NCI-H524 treated with DMSO at 0.1 percent for 48 hours (cell line): ENCODE results near the gene BTBD9.

ENCODE experiments used
- DNase-seq: peaks from one replicate; lab custom pipeline; 2025; lab: John Stamatoyannopoulos, UW

Gene BTBD9

DNA sequence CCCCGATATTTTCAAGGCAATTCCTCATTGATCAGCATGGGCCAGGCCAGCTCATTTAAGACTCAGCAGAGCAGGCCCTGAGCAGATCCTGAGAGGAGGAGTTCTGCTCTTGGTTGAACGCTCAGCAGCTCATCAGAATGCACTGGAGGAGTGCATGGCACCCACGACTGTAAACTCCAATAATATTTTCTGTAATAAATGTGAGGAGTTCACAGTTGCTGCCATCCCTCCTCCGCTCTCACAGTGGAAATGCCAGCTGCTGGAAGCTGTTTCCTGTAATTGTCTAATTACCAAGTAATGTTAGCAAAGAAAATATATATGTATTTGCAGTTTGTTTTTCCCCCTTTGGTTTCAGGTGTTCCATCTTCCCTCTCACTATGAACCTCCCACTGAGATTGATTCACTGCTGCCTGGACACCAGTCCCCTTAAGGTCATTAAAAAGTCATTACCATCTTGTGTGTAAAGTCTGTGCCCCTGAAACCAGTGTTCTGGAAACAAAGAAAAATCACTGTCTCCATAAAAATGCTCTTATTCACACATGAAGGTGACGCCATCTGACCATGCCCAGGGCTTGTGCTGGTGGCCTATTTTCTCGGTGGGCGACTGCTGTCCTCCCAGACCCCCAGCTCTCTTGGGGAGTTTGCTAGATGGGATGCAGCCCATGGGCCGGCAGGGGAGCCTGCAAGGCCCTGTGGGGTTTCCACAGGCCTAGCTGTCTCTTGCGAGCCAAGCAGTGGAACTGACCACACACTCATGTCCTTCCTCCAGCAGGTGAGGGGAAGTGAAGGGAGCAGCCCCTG lies 446.0 kb downstream of the BTBD9 start:
- DNase-seq: no peak

DNA sequence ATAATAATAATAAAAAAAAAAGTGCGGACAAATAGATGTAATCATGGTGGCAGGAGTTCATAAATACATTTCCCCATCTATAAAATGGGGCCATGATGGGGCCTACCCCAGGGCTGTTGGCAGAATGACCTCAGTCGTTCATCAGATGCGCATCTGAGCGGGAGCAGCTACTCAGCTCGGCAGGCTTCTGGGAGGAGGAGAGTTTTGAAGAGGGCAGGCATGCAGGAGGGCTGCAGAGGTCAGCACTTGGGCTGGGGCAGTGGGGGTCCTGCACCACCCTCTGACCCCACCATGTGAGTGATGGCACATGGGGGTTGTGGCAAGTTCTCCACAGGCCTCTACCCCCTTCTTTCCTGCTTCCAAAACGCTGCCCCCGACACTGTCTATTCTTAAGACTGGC lies 446.7 kb downstream of the BTBD9 start:
- no peak for DNase-seq

DNA sequence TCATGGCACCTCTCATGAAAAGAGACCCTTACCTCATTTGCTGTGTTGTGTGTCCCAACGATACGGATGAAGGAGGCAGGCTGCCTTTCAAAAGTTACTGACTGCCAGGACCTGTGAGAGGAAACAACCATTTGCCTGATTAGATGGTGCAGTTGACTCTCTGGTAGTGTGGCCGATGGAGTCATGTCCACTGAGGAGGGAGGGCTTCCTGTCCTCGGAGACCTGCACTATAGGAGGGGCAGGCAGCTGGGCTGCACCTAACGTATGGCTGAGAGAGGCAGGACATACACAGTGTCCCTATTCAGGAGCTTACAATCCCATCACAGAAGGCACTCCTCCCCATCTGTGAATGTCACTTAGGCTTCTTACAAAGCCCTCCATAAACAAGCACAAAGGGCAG lies 447.2 kb downstream of the BTBD9 start:
- DNase-seq: peak; percentile 54

DNA sequence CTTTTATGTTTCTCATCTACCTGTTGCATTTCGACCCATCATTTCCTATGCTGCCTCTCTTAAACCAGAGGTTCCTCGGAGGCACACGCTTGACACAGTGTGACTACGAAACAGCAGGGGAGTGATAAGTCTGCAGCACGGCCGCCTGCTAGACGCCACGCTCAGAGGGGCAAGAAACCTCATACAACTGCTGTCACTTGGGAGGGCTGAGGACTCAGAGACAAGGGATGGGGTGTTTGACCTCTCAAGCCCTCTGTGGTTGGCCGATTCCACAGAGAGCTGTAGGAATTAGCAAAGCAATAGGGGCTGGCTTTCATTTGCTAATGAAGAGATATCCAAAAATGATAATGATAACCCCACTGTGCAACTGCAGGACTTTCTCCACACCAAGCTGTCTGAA lies 447.7 kb downstream of the BTBD9 start:
- DNase-seq: no peak

DNA sequence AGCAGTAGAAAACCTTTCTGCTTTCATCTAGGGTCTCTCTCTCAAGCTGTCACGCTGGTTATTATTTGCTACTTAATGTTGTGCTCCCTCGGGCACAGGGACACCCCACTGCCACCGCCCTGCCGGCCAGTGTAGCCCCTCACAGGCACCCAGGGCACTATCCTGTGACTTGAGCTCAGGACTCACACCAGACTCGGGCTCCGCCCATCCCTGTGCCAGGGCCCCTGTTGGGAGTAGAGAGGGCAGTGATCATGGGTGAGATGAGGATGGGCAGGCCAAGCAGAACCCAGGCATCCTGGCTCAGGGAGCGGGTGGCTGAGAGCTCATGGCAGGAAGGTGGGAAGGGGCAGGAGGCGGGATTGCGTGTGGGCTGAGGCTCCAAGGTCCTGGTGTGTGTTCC lies 448.3 kb downstream of the BTBD9 start:
- DNase-seq: no peak

DNA sequence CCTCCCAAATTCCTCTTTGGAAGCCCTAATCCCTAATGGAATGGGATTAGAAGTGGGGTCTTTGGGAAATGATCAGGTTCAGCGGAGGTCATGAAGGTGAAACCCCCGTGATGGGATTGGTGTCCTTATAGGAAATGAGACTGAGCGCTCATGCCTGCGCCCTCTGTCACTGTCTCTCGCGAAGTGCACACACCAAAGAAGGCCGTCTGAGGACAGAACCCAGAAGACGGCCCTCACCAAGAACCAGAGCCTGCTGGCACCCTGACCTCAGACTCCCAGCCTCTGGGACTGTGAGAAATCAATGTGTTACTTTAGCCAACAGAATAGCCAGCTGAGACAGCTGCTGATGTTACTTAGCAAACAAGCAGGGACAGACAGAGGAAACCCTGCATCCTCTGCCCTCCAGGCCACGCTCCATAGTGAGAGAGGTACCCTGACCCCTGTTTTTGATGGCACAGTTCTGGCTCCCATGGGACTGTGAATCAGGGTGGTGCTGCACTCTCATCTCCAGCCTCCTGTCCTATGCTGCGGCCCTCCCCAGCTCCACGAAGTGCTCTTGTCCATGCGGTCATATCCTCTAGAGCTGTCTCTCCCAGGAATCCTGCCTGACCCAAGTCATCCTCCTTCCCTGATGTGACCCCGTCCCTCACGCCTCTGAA lies 450.9 kb downstream of the BTBD9 start:
- DNase-seq: no peak

DNA sequence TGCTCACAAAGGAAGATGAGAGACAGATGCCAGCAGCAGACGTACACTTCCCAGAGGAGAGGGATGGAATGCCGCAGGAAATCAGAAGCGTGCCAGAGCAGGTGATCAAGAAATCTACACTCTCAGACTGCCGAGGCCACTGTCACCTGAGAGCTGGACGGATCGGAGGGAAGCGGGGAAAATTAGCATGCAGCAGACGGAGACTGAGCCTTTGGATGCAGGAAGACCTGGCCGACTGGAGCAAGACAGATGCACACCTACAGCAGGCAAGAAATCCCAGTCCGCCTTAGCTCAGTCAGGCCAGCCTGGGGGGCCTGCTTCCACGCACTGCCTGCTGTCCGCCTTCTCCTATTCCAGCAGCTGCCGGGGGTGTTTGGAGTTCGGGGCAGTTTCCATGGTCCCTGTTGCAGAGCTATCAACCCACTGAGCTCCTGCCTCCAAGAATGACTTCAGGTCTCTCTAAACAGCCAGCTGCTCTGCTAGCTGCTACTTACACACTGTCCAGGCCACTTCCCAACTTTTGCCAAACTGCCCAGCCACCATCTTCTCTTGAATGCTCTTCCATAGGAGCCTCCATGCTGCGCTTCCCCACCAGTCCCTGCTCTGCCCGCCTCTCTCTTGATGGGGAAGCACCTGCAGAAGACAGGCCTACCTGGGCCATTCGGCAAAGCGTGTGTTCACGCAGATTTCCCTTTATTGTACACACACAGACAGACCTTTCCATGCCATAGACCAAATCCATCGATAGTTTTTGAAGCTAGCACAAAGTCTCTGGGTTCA lies 451.7 kb downstream of the BTBD9 start:
- DNase-seq: peak; percentile 38

DNA sequence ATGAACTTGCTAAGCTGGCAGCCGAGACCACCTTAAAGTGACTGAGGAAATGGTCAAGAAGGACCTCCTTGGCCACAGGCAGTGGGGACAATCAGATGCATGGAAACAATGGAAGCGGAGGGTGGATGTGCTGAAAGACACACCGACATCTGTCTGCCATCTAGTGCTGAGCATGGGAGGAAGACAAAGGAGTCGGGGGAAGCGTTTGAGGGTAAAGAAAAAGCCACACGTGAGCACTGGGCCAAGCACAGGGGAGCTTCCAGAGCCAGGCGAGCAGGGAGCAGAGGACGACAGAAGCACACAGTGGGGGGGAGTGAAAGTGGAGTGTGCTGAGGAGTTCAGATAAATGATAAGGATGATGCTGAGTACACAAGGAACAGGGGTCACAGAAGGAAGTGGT lies 452.4 kb downstream of the BTBD9 start:
- DNase-seq: no peak

DNA sequence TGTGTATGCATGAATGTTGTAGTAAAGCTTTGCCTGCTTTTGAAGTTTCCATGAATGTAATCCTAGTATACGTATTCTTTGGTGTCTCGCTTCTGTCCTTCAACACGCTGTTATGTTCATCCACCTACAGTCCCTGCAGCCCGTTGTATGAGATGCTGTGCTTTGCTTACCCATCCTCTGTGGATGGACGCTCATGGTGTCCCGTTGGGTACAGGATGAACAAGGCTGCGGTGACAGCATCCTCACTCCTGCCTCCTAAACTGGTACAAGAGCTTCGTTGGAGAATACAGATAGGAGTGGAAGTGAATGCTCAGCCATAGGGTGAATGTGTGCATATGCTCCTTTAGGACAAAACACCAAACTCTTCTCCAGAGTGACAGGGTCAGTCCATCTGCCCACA lies 454.0 kb downstream of the BTBD9 start:
- DNase-seq: no peak

DNA sequence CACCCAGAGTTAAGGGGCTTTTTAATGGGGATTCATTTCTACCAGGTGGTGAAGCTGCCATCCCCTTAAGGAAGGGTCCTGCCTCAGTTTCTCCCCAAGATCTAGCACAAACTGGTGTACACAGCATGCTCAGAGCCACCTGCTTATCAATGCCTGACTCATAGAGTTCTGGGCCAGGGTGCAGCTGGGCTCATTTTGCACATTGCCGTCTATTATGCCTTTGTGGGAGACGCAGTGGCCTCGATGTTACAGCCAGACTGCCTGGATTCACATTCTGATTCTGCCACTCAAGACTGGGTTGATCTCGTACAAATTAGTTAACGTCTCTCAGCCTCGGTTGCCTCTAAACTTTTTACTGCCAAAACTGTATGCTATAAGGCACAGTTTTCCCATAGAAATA lies 454.5 kb downstream of the BTBD9 start:
- DNase-seq: no peak

DNA sequence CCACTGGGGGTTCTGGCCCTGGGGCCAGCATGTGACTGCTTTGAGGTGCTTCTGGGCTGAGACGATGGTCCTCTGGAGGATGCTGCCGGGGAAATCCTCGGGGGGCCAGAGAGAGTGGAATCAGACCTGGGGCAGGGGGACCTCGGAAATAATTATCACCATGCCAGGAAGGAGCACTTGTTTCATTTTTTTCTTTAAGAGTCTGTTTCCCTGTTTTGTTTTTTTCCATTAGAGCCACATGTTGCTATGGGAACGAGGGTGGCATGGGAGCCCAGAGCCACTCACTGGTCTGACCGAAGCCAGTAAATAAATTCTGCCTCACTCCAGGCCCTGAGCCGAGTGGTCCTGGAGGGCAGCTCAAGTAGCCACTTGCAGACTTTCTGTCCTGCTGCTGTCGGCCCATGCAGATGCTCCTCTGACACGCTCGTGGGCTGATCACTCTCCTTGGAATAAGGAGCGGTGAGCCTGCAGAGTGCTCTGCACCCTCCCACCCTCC lies 455.1 kb downstream of the BTBD9 start:
- no peak for DNase-seq

DNA sequence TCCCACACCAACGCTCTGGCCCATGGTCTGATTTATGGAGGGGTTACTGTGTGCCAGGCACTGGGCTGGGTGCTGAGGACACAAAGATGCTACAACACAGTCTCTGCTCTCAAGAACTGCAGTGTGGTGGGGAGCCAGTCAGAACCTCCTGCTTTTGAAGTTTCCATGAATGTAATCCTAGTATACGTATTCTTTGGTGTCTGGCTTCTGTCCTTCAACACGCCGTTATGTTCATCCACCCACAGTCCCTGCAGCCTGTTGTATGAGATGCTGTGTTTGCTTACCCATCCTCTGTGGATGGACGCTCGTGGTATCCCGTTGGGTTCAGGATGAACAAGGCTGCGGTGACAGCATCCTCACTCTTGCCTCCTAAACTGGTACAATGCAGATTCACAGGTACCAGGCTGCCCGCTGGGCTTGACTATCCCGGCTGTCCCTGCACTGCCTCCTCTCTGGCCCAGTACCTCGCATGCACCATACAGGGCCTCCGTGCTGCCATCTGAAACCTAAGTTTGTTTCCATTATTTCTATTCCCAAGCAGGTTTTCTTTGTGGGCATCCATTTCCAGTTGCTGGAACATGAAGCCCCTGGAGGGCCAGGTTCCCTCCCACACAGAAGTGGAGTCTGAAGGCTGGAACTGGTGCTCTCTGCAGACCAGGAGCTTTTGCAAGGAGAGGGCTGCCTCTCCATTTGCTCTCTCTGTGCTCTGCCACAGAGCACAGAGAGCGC lies 455.7 kb downstream of the BTBD9 start:
- no peak for DNase-seq

DNA sequence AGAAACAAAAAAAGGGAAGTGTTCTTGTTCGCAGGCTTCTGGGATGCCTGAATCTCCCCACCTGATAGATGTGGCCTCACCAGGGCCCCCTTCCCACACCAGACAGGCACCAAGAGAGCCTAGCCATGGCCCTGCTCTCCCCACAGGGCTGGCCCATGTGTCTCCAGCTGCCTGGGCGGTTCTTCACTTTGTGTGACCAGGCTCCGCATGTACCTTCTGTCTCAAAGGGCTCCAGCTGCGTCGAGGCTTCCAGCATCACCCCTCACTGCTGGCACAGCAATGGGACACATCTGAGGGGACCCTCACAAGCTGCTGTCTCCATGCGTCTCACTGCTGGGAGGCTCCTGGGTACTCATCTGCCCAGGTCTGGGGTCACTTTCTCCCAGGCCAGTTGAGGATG lies 457.3 kb downstream of the BTBD9 start:
- no peak for DNase-seq

DNA sequence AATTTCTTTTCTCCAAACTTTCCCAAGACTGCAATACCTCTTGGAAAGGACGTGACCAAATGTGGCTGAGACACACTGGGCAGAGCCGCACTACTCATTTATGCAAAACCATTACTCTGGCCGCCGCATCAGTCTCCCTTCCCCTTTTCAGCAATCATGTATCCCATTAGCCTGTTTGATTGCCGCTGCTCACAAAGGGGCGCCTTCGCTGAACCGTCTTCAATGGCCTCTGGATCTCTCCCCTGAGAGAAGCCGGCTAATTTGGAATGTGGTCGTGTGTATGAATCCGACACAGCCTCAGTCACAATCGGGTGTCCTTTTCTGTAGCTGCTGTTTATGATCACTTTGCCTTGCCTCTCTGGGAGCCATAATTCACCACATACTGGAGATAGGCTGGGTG lies 459.1 kb downstream of the BTBD9 start:
- no peak for DNase-seq

DNA sequence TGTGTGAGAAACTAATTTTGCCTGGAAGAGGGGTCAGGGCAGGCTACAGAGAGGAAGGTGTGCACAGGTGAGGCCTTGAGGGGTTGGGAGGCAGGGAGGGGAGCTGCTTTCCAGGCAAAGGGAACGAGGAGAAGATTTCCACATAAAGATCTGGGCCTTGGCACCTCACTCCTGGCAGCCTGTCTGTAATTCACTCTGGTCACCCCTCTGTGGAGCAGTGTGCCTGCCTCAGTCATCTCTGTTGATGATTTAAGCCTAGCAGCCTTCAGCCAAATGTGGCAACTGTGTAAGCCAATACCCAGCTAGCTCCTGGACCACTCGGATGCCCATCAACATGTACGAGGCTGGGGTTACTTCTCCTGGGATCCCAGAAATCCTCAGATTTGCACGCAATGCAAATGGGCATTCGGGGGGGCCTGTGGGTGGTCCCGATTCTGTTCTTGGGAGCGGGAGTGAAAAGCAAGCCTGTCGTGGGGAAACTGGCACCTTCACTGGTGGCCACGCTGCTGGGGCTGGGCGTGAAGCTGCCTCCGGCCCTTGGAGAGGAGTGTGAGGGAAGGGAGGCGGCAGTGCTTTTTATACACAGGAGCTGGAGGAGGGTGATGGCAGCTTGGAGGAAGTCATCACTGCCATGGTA lies 459.8 kb downstream of the BTBD9 start:
- DNase-seq: no peak

DNA sequence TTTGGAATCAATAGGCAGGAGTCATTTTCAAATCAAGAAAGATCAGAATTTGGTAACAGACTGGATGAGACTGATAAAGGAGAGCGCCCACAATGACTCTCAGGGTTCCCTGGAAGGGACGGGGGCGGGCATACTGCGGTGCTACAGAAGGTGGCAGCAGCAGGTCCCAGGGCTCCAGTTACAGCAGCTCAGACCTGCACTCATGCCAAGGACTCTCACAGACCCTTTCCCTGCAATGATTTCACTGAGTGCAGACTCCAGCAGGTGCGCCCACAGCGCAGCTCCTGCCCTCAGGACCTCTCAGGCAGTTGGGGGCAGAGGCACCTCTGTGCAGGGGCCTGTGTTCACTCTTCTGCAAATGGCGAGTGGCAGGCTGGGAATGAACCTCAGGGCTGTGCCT lies 460.4 kb downstream of the BTBD9 start:
- DNase-seq: no peak

DNA sequence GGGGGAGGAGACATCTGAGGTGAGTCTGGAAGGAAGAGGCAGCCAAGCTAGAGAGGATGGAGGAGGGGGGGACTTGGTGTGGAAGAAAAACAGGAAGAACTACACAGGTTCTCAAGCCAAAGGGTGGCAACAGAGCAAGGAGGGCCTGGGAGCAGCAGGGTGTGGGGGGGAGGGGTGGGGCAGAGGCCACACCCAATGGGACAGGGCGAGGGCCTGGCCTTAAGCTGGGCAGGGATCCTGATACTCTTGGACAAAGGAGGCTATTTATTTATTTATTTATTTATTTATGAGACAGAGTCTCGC lies 461.2 kb downstream of the BTBD9 start:
- no peak for DNase-seq

DNA sequence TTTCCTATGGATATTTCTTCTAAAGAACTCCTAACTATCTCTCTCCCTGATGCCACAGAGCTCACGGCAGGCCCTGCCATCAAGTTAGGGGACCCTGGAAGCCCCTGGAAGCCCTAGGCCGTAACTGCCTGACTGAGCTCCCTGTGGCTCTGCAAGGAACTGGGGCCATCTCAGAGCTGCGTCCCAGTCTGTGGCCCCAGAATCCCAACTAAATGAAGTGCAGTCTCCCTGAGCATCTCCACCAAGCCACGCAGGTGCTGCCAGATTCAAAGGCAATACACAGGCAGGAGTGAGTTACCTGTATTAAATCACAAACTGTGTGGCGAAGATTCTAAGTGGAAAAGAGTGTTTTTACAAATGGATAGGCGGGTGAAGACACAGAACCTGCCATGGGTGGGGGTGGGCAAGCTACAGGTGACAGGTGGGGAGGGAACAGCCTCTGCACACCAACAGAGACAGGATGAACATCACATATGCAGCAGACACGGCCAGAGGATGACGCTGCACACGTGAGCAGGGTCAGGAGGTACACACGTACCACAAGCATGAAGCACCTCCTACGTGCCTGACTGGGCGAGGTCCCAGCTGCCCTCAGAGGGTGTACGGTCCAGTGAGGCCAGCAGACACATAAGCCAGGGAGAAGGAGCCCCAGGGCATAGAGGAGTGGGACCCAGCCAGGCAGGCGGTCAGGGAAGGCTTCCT lies 461.7 kb downstream of the BTBD9 start:
- DNase-seq: no peak

DNA sequence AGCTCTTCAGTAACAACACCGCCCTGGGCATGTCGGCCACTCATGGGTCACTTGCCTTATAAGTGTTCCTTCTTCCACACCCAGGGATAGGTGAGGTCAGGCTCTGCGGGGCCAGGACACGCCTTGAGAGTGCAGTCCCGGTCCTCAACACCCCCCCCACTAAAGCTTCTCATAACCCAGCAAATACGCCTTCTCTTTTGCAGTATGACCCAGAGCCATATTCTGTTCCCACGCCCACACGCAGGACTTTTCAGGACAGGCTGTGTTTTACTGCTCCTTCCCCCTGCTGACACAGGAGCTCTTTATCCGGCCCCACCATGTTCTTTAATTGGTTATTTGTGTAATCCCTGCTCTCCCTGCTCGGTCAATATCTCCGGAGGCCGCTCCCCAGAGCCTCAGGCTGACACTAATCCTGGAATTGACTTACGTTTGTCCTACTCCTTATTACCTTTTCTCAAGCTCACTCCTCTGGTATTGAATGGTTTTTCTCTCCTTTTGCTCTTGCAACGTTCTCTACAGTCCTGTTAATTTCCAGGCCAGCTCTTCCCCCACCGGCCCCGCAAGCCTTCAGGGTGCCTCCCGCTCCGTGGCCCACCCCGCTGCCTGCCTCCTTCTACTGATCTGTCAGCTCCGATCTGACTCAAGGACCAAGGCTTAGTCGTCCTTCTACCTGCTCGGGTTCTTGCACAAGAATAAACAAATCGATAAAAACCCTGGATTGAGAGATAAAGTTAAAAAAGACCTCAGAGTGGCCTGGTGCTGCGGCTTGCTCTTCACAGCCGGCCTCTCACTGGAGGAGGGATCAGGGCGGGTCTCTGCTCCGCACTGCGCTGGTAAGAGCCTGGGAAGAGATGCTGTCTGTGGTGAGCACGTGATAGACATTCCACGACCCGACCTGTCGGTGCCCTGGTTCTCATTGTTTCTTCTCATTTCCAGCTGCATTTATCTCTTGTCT lies 462.7 kb downstream of the BTBD9 start:
- DNase-seq: no peak

DNA sequence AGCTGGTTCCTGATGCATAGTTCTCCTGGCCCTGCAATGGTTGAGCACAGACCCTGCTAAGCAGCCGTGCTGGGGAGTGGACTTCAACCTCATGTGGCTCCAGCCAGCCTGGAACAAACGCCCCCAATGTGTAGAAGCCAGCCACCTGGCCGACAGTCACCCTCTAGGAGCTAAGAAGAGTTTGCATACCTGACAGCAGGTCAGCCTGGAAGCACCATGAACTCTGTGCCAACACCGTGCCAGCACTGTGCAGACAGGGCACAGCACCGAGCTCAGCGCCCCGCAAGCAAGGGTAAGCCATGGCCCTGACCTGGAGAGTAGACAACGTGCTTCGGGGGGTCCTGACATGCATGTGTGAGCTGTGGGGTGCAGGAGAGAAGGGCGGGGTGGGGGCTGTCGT lies 463.9 kb downstream of the BTBD9 start:
- no peak for DNase-seq
